Transverse colon (tissue), 4 donors: ENCODE data around the gene DNAAF5. TPM values are rescaled to one million over a fixed set of nuclear protein-coding genes. Genes with fewer than 3 reads are reported as not detected.
"Not testable (repeated sequence)": the region's sequence is repeated elsewhere in the genome, so short reads cannot be mapped to it uniquely, and the experiment has no call there.

Experiments
- DNase-seq: peaks from one replicate; pipeline ENCODE4 v3.0.0-alpha.2; 2019
- H3K27ac ChIP-seq, 4 donors: fragments of 200-600 bp; sonication (generic); 2 replicates each; pipeline ENCODE4 v1.5.1; 2016 to 2018; ENCODE audit warnings: inconsistent platforms in 4 of 4
- H3K27me3 ChIP-seq: fragments of 200-600 bp; sonication (generic); 2 replicates; pipeline ENCODE4 v1.5.1; 2017; ENCODE audit warnings: inconsistent platforms
- H3K36me3 ChIP-seq, 4 donors: fragments of 200-600 bp; sonication (generic); 2 replicates each; pipeline ENCODE4 v1.5.1; 2017 to 2019; ENCODE audit warnings: inconsistent platforms in 4 of 4
- H3K4me1 ChIP-seq, 4 donors: fragments of 200-600 bp; sonication (generic); 2 replicates each; pipeline ENCODE4 v1.5.1; 2017 to 2020; ENCODE audit warnings: inconsistent platforms in 4 of 4
- H3K4me3 ChIP-seq, 4 donors: fragments of 200-600 bp; sonication (generic); 1 replicate in 1 of 4; 2 replicates in 3 of 4; pipeline versions ENCODE4 v1.5.1 to v1.6.1; 2017 to 2019; ENCODE audit warnings: inconsistent platforms in 4 of 4
- H3K9me3 ChIP-seq, 2 donors: fragments of 200-600 bp; sonication (generic); 2 replicates each; pipeline ENCODE4 v1.5.1; 2017 to 2019; ENCODE audit warnings: inconsistent platforms in 2 of 2
- EP300 ChIP-seq: sonication (generic); formaldehyde crosslinking; IDR thresholded peaks from one replicate; pipeline ENCODE4 v1.6.1; 2017; ENCODE audit warnings: antibody characterized with exemption, low read depth
- POLR2A ChIP-seq: fragments of 450-650 bp; IDR thresholded peaks from one replicate; pipeline ENCODE4 v1.6.1; 2016; ENCODE audit warnings: antibody characterized with exemption, mild to moderate bottlenecking, moderate library complexity
- POLR2AphosphoS5 ChIP-seq, 3 donors: sonication (generic); formaldehyde crosslinking; IDR thresholded peaks; one replicate each; pipeline ENCODE4 v1.6.1; 2016; ENCODE audit warnings: antibody characterized with exemption in 3 of 3
- WGBS, 2 donors: methylation state at CpG; one replicate each; pipeline ENCODE4 v1.1.5; 2018; ENCODE audit warnings: low coverage in 1 of 2; 5-methylcytosine and 5-hydroxymethylcytosine counted together
- in situ Hi-C, 4 donors: fragments of 200-750 bp; cut with MboI; loops; one replicate each; pipeline versions ENCODE4 v1.15.0 to v1.15.1; 2017; ENCODE audit warnings: low sequenced_read_pairs in 3 of 4, low pct_ligation_motif_present in 1 of 4, low pct_unique_long_range_greater_than_20kb in 1 of 4
- intact Hi-C: fragments of 100-400 bp; cut with DNase I; formaldehyde crosslinking; loops from one replicate; pipeline ENCODE4 v1.15.1; 2023; ENCODE audit warnings: low total_unique reads
- total RNA-seq, 4 donors: library from RNA; depleted of rRNA; stranded (reverse); fragments of >200 nt; gene quantifications; one replicate each; pipeline ENCODE4 v1.1.0, GENCODE V29; 2016
- TF ChIP-seq, protein P1 (sequence below), 5 experiments: fragments of 200-600 bp in 3 of 5; fragments of 450-650 bp in 2 of 5; sonication (generic) in 3 of 5; IDR thresholded peaks; 1 replicate in 2 of 5; 2 replicates in 3 of 5; pipeline ENCODE4 v1.5.1; 2016 to 2017; ENCODE audit warnings: antibody characterized with exemption in 5 of 5, inconsistent platforms in 3 of 5, mild to moderate bottlenecking in 2 of 5, moderate library complexity in 1 of 5

Gene DNAAF5
- total RNA-seq, 4 donors from 2014 or later = 20.5 to 97.3 (median 34.6) TPM

DNA sequence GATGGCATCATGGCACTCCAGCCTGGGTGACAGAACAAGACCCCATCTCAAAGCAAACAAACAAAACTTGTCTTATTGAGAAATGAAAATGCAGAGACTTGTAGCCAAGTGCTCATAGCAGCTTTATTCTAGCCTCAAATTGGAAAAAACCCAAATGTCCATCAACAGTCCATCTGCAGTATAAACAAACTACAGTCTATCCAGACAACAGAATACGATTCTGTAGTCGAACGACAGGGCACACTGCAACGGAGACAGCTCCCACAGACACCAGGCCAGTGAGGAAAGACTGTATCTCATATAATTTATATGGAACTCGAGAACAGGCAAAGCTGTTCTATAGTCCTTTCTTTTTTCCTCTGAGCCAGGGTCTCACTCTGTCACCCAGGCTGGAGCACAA is 65.0 kb downstream of the DNAAF5 start:
- no peaks in the 10 kb centered on the region for H3K9me3 ChIP-seq
- intact Hi-C loops = no loop called here
- TF ChIP-seq POLR2A (no peak), EP300 (no peak), POLR2AphosphoS5 (IDR thresholded peaks at IDR 0.05) (no peak)
- TF ChIP-seq, protein P1, sequence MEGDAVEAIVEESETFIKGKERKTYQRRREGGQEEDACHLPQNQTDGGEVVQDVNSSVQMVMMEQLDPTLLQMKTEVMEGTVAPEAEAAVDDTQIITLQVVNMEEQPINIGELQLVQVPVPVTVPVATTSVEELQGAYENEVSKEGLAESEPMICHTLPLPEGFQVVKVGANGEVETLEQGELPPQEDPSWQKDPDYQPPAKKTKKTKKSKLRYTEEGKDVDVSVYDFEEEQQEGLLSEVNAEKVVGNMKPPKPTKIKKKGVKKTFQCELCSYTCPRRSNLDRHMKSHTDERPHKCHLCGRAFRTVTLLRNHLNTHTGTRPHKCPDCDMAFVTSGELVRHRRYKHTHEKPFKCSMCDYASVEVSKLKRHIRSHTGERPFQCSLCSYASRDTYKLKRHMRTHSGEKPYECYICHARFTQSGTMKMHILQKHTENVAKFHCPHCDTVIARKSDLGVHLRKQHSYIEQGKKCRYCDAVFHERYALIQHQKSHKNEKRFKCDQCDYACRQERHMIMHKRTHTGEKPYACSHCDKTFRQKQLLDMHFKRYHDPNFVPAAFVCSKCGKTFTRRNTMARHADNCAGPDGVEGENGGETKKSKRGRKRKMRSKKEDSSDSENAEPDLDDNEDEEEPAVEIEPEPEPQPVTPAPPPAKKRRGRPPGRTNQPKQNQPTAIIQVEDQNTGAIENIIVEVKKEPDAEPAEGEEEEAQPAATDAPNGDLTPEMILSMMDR (IDR thresholded peaks at IDR 0.05) = no peak

GRCh38 chr7:794207-794606 is 67.7 kb downstream of the DNAAF5 start:
- in situ Hi-C loops = loop anchor here in 2 of 4 donors (5.0 to 10.0 kb wide), 2 partner anchors 68 to 71 kb away; no protein-coding TSS in a partner anchor
- 69 to 79% methylated on average over 4 to 5 of the region's 5 CpGs for WGBS, 2 donors

More for the DNA sequence above, 65.0 kb downstream of the DNAAF5 start:
- in situ Hi-C loops = loop anchor here in 2 of 4 donors (5.0 to 10.0 kb wide), 2 partner anchors 71 to 73 kb away; no protein-coding TSS in a partner anchor
- WGBS, 2 donors = 91 to 96% methylated on average over 5 of the region's 5 CpGs
- Histone ChIP-seq H3K27me3 (no peaks in the 10 kb centered on the region), H3K4me3 (no peak overlapping the region), H3K27ac (no peak overlapping the region), H3K36me3 (no peaks in the 10 kb centered on the region), H3K4me1 (peaks cover 0 to 2% (median 0%) of the 10 kb centered on the region in 4 donors)
- no peak for DNase-seq

DNA sequence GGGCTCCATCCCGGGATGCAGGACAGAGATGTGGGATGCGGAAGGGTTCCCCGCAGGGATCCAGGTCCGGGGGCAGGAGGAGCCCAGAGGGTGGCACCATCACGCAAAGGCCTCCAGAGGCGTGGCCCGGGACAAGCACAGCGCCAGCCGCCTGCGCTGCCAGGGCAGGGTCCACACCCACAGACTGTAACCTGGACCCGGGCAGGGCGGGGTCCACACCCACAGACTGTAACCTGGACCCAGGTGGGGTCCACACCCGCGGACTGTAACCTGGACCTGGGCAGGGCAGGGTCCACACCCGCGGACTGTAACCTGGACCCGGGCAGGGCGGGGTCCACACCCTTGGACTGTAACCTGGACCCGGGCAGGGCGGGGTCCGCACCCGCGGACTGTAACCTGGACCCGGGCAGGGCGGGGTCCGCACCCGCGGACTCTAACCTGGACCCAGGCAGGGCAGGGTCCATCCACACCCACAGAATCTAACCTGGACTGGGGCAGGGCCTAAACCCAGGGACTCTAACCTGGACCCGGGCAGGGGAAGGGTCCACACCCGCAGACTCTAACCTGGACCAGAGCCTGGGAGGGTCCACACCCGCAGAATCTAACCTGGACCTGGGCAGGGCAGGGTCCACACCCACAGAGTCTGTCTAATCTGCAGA is 68.3 kb downstream of the DNAAF5 start:
- no peaks in the 10 kb centered on the region for H3K27me3 ChIP-seq
- TF ChIP-seq, protein P1 (IDR thresholded peaks at IDR 0.05) = no peak
- TF ChIP-seq POLR2AphosphoS5 (IDR thresholded peaks at IDR 0.05) (peak in 2 of 3 donors; percentile 41 to 61), POLR2A (no peak)
- WGBS, 2 donors = 72% methylated on average over 24 of the region's 31 CpGs; no CpG with 5 or more reads in 1 of the 2 donors
- H3K9me3 ChIP-seq = no peaks in the 10 kb centered on the region
- H3K27ac ChIP-seq = peak overlapping the region; percentile 30 to 41 (median 38)
- peak; percentile 51 for DNase-seq
- in situ Hi-C loops (loop anchor here in 2 of 4 donors (5.0 to 10.0 kb wide), 2 partner anchors 68 to 70 kb away; no protein-coding TSS in a partner anchor), intact Hi-C loops (no loop called here)
- no peaks in the 10 kb centered on the region for H3K36me3 ChIP-seq
- no peaks in the 10 kb centered on the region for H3K4me1 ChIP-seq
- H3K4me3 ChIP-seq = no peak overlapping the region

More at GRCh38 chr7:794207-794606, 67.7 kb downstream of the DNAAF5 start:
- Histone ChIP-seq H3K27me3 (no peaks in the 10 kb centered on the region), H3K4me1 (no peaks in the 10 kb centered on the region), H3K9me3 (no peaks in the 10 kb centered on the region), H3K36me3 (no peaks in the 10 kb centered on the region), H3K27ac (peak overlapping the region in 3 of 4 donors; percentile 34 to 41 (median 41)), H3K4me3 (no peak overlapping the region)
- TF ChIP-seq POLR2A = no peak
- no peak for TF ChIP-seq POLR2AphosphoS5 (IDR thresholded peaks at IDR 0.05)
- TF ChIP-seq EP300 = no peak
- TF ChIP-seq, protein P1 (IDR thresholded peaks at IDR 0.05) = no peak
- intact Hi-C loops = no loop called here
- no peak for DNase-seq

GRCh38 chr7:796434-797169 is 70.1 kb downstream of the DNAAF5 start:
- H3K36me3 ChIP-seq, DNase-seq, H3K27me3 ChIP-seq, H3K4me1 ChIP-seq, intact Hi-C loops, H3K9me3 ChIP-seq, H3K4me3 ChIP-seq: not testable (repeated sequence)
- in situ Hi-C loops = loop anchor here in 1 of 4 donors (10.0 kb wide), 1 partner anchor 68 kb away; no protein-coding TSS in a partner anchor
- 90 to 100% methylated on average over 1 to 8 of the region's 10 CpGs for WGBS, 2 donors
- peak overlapping the region in 3 of 4 donors; percentile 8 to 70 (median 68) for H3K27ac ChIP-seq
